ENCODE data around the gene ICOSLG. TPM values are rescaled to one million over a fixed set of nuclear protein-coding genes. Genes with fewer than 3 reads are reported as not detected.
"Not testable (repeated sequence)": the region's sequence is repeated elsewhere in the genome, so short reads cannot be mapped to it uniquely, and the experiment has no call there.

Gene ICOSLG
- polyA plus RNA-seq, 3 donors: 0.47 to 9.0 (median 1.3) TPM

DNA sequence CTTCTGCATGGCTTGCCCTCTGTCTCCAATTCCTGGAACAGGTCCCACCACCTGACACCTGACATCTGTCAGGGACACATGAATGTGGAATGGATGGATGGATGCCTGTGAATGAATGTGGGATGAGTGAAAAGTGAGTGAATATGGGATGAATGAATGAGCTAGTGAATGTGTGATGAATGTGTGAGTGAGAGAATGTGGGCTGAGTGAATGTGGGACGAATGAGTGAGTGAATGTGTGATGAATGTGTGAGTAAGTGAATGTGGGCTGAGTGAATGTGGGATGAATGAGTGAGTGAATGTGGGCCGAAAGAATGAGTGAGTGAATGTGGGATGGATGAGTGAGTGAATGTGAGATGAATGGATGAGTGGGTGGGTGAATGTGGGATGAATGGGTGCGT lies 29.2 kb downstream of the ICOSLG start:
- no CpG with 5 or more reads among the region's 3 CpGs for WGBS (ENCODE audit: insufficient coverage)
- H3K9ac ChIP-seq (ENCODE audit: insufficient read depth, low read length, poor library complexity, severe bottlenecking); H3K27ac Mint-ChIP-seq; H3K4me3 Mint-ChIP-seq; DNase-seq; H3K27me3 ChIP-seq (ENCODE audit: control insufficient read depth in 2 of 2, insufficient read depth in 2 of 2, low read length in 2 of 2); H2AFZ ChIP-seq (ENCODE audit: insufficient read depth, low read depth, low read length, poor library complexity, severe bottlenecking); H3K4me1 Mint-ChIP-seq; H3K9me3 Mint-ChIP-seq; H3K27me3 Mint-ChIP-seq (ENCODE audit: low read depth in 3 of 3); H4K20me1 ChIP-seq (ENCODE audit: insufficient read depth, low read length); H3K36me3 Mint-ChIP-seq; H3K27ac ChIP-seq (ENCODE audit: low read depth in 1 of 2, low read length in 2 of 2); H3K79me2 ChIP-seq (ENCODE audit: insufficient read depth, low read length); H3K36me3 ChIP-seq (replicated peaks in 1 of 2; ENCODE audit: control insufficient read depth in 1 of 2, insufficient read depth in 2 of 2, low read length in 2 of 2); intact Hi-C loops (cut with micrococcal nuclease); H3K4me2 ChIP-seq (replicated peaks; ENCODE audit: extremely low read depth, low read length, poor library complexity, severe bottlenecking); H3K9me3 ChIP-seq (replicated peaks in 1 of 2; ENCODE audit: control insufficient read depth in 1 of 2, insufficient read depth in 1 of 2, low read length in 2 of 2); H3K4me1 ChIP-seq (ENCODE audit: control insufficient read depth in 1 of 2, insufficient read depth in 2 of 2, low read length in 2 of 2); H3K4me3 ChIP-seq (replicated peaks in 1 of 3; ENCODE audit: low read depth in 2 of 3, low read length in 3 of 3): not testable (repeated sequence)

- H3K4me2 ChIP-seq (replicated peaks; ENCODE audit: extremely low read depth, low read length, poor library complexity, severe bottlenecking); intact Hi-C loops (cut with micrococcal nuclease): not testable (repeated sequence)
- H3K27ac ChIP-seq (ENCODE audit: low read depth in 1 of 2, low read length in 2 of 2): peak overlapping the region in 1 of 2 donors; percentile 63
Observed at GRCh38 chr21:44207860-44208646, 32.7 kb downstream of the ICOSLG start.

GRCh38 chr21:44206698-44207676 lies 33.8 kb downstream of the ICOSLG start:
- H3K79me2 ChIP-seq (ENCODE audit: insufficient read depth, low read length); H3K4me2 ChIP-seq (replicated peaks; ENCODE audit: extremely low read depth, low read length, poor library complexity, severe bottlenecking); H3K36me3 ChIP-seq (replicated peaks in 1 of 2; ENCODE audit: control insufficient read depth in 1 of 2, insufficient read depth in 2 of 2, low read length in 2 of 2); H3K4me3 Mint-ChIP-seq; H4K20me1 ChIP-seq (ENCODE audit: insufficient read depth, low read length); H3K4me1 ChIP-seq (ENCODE audit: control insufficient read depth in 1 of 2, insufficient read depth in 2 of 2, low read length in 2 of 2); H3K27ac Mint-ChIP-seq; H3K9me3 ChIP-seq (replicated peaks in 1 of 2; ENCODE audit: control insufficient read depth in 1 of 2, insufficient read depth in 1 of 2, low read length in 2 of 2); H3K27me3 Mint-ChIP-seq (ENCODE audit: low read depth in 3 of 3); H3K36me3 Mint-ChIP-seq; H3K27me3 ChIP-seq (ENCODE audit: control insufficient read depth in 2 of 2, insufficient read depth in 2 of 2, low read length in 2 of 2); H3K9ac ChIP-seq (ENCODE audit: insufficient read depth, low read length, poor library complexity, severe bottlenecking); intact Hi-C loops (cut with micrococcal nuclease); DNase-seq; H3K27ac ChIP-seq (ENCODE audit: low read depth in 1 of 2, low read length in 2 of 2); H3K9me3 Mint-ChIP-seq; H2AFZ ChIP-seq (ENCODE audit: insufficient read depth, low read depth, low read length, poor library complexity, severe bottlenecking); H3K4me1 Mint-ChIP-seq; H3K4me3 ChIP-seq (replicated peaks in 1 of 3; ENCODE audit: low read depth in 2 of 3, low read length in 3 of 3): not testable (repeated sequence)
- no CpG with 5 or more reads among the region's 33 CpGs for WGBS (ENCODE audit: insufficient coverage)

More at GRCh38 chr21:44207860-44208646, 32.7 kb downstream of the ICOSLG start:
- not testable (repeated sequence) for H3K9ac ChIP-seq (ENCODE audit: insufficient read depth, low read length, poor library complexity, severe bottlenecking); H3K4me1 ChIP-seq (ENCODE audit: control insufficient read depth in 1 of 2, insufficient read depth in 2 of 2, low read length in 2 of 2); H3K27me3 Mint-ChIP-seq (ENCODE audit: low read depth in 3 of 3); H3K4me1 Mint-ChIP-seq; H3K4me3 Mint-ChIP-seq; H3K9me3 ChIP-seq (replicated peaks in 1 of 2; ENCODE audit: control insufficient read depth in 1 of 2, insufficient read depth in 1 of 2, low read length in 2 of 2); H3K36me3 ChIP-seq (replicated peaks in 1 of 2; ENCODE audit: control insufficient read depth in 1 of 2, insufficient read depth in 2 of 2, low read length in 2 of 2); H2AFZ ChIP-seq (ENCODE audit: insufficient read depth, low read depth, low read length, poor library complexity, severe bottlenecking); H4K20me1 ChIP-seq (ENCODE audit: insufficient read depth, low read length); H3K36me3 Mint-ChIP-seq; H3K9me3 Mint-ChIP-seq; H3K27me3 ChIP-seq (ENCODE audit: control insufficient read depth in 2 of 2, insufficient read depth in 2 of 2, low read length in 2 of 2); H3K79me2 ChIP-seq (ENCODE audit: insufficient read depth, low read length); H3K4me3 ChIP-seq (replicated peaks in 1 of 3; ENCODE audit: low read depth in 2 of 3, low read length in 3 of 3)
- H3K27ac Mint-ChIP-seq: peak overlapping the region in 2 of 7 donors; percentile 53 to 66
- DNase-seq: peak in 2 of 3 donors; percentile 5 to 11
- WGBS (ENCODE audit: insufficient coverage): no CpG with 5 or more reads among the region's 15 CpGs

DNA sequence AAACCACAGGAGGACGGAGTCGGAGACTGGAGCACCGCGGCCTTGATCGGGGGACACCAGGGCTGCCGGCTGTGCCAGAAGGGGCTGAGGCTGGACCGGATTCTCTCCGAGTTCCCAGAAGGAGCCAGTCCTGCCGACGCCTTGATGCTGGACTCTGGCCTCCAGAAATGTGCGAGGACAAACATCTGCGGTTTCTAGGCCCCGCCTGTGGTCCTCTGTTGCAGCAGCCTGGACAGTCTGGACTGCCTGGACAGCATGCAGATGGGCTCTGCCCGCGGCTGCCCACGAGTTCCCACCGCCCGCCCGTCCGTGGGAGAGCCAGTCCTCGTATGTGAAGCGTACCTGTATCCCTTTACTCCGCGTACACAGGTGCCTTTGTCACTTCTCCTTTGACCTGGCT lies 34.6 kb downstream of the ICOSLG start:
- H3K36me3 ChIP-seq (replicated peaks in 1 of 2; ENCODE audit: control insufficient read depth in 1 of 2, insufficient read depth in 2 of 2, low read length in 2 of 2); DNase-seq; H3K4me1 ChIP-seq (ENCODE audit: control insufficient read depth in 1 of 2, insufficient read depth in 2 of 2, low read length in 2 of 2); H4K20me1 ChIP-seq (ENCODE audit: insufficient read depth, low read length); H3K27ac Mint-ChIP-seq; H3K27ac ChIP-seq (ENCODE audit: low read depth in 1 of 2, low read length in 2 of 2); H3K9me3 Mint-ChIP-seq; H3K4me3 Mint-ChIP-seq; H3K79me2 ChIP-seq (ENCODE audit: insufficient read depth, low read length); H3K4me3 ChIP-seq (replicated peaks in 1 of 3; ENCODE audit: low read depth in 2 of 3, low read length in 3 of 3); H3K27me3 Mint-ChIP-seq (ENCODE audit: low read depth in 3 of 3); H2AFZ ChIP-seq (ENCODE audit: insufficient read depth, low read depth, low read length, poor library complexity, severe bottlenecking); H3K4me1 Mint-ChIP-seq; H3K27me3 ChIP-seq (ENCODE audit: control insufficient read depth in 2 of 2, insufficient read depth in 2 of 2, low read length in 2 of 2); H3K4me2 ChIP-seq (replicated peaks; ENCODE audit: extremely low read depth, low read length, poor library complexity, severe bottlenecking); H3K9me3 ChIP-seq (replicated peaks in 1 of 2; ENCODE audit: control insufficient read depth in 1 of 2, insufficient read depth in 1 of 2, low read length in 2 of 2); intact Hi-C loops (cut with micrococcal nuclease); H3K9ac ChIP-seq (ENCODE audit: insufficient read depth, low read length, poor library complexity, severe bottlenecking); H3K36me3 Mint-ChIP-seq: not testable (repeated sequence)
- WGBS (ENCODE audit: insufficient coverage): no CpG with 5 or more reads among the region's 24 CpGs

Data from CD14-positive monocyte (primary cell).